GM19397 (cell line): Measurements from ENCODE around the gene RASAL2.

ENCODE experiments used
- ATAC-seq: cut with Tn5 transposase; IDR thresholded peaks from one replicate; pipeline ENCODE4 v1.9.1; 2021; ENCODE audit warnings: mild to moderate bottlenecking, moderate library complexity; ENCODE audit not compliant: unreplicated experiment

RASAL2 gene

DNA sequence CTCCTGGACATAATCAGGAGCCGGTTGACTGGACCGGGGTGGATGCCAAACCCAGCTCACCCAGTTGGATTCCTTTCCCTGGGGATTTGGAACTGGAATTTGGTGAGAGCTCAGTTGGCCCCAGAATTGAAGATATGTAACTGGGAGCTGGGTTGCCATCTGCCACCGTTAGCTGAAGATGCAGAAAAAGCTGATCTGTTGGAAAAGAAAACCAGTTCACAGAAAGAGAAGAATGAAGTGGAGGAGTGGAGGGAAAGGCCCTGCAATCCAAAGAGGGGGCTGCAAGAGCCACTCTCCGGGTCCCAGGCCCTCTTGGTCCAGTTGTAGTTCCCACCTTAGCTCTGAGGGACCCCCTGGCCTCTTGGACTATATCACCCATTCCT lies 435.0 kb downstream of the RASAL2 start:
- no peak for ATAC-seq

DNA sequence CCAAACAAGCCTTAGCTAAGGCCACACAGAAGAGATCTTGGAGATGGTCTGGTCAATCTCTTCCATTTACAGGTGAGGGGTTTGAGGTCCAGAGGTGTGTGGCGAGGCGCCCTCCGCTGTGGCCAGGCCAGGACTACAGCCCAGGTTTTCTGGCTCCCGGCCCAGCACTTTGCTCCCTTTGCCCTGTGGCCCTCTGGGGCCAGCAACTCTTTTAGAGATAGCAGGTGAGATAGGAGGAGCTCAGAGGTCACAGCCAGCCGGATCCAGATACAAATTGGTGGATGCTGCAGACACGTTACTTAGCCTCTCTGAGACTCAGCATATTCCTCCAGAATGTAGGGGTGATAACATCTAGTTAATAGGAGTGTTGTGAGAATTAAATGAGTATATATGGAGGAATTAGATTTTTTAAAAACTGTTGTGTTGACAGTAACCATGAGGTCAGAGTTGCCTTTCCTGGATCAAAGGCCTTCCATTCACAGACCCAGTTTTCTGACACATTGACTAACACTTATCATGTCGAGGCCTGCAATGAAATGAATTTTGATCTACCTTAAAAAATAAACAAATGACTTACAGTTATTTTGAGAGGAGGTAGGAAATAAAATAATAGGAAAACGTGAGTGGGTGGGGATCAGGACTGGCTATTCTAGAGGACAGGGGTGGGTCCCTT lies 435.6 kb downstream of the RASAL2 start:
- no peak for ATAC-seq

DNA sequence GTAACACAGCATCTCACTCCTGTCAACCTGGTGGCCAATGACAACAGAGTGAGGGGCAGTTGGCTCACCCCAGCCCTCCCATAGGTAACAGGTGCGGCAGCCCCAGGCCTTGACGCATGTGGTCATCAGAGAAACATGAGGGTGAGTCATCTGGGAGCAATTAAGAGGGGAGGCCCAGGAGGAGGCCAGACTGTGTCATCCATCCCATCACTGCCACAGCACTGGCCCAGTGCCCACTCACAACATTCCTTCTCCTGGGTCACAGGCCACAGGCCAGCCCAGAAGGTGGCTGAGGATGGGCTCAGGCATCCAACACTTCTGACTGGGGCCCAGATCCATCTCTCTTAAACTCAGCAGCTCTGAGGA lies 436.1 kb downstream of the RASAL2 start:
- no peak for ATAC-seq

DNA sequence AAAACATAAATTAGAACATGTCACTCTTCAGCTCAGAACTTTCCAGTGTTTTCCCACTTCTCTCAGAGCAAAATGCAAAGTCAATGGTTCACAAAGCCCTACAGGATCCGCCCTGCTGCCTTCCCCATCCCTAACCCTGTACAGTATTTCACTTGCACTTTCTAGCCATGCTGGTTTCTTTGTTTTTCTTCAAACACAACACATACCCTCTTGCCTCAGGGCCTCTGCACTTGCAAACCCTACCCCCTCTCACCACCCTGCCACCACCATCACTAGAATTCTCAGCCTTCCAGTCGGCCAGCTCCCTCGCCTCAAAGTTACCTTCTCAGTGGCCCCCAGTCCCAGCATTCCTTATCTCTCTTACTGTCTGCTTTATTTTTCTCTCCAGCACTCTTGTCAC lies 436.6 kb downstream of the RASAL2 start:
- no peak for ATAC-seq

DNA sequence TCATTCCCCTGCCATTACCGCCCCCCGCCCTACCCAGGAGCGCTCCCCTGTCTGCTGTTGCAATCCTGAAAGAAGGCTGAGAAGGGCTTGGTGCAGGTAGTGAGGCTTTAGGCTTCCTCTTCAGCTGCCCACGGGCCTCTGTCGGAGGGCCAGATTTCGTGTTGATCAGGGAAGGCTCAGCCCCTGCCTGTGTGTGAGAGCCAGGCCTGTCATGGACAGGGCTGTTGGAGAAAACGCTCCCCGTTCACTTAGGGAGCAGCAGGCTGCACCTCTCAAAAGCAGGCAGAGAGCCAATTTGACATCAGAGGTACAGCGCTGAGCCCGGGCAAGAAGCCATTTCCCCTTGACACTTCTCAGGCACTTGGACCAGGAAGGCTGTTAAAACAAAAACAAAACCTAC lies 438.0 kb downstream of the RASAL2 start:
- peak; percentile 16 for ATAC-seq

DNA sequence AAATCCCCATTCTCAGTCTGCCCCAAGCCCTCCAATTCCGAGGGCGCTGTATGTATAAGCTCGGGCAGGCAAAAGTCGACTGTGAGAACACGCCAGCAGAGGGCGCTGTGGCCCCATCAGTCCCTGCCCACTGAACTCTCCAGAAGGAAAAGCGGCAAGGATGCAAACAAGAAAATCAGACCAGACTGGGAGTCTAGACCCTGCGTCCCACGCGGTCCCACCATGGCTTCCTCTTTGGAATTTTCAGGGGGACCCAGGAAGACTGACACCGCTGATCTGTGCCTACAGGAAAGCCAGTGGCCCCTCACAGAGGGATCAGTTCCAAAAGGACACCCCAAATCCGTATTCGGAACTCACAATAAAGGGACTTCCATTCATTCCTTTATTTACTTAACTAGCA lies 438.5 kb downstream of the RASAL2 start:
- ATAC-seq = peak; percentile 74

DNA sequence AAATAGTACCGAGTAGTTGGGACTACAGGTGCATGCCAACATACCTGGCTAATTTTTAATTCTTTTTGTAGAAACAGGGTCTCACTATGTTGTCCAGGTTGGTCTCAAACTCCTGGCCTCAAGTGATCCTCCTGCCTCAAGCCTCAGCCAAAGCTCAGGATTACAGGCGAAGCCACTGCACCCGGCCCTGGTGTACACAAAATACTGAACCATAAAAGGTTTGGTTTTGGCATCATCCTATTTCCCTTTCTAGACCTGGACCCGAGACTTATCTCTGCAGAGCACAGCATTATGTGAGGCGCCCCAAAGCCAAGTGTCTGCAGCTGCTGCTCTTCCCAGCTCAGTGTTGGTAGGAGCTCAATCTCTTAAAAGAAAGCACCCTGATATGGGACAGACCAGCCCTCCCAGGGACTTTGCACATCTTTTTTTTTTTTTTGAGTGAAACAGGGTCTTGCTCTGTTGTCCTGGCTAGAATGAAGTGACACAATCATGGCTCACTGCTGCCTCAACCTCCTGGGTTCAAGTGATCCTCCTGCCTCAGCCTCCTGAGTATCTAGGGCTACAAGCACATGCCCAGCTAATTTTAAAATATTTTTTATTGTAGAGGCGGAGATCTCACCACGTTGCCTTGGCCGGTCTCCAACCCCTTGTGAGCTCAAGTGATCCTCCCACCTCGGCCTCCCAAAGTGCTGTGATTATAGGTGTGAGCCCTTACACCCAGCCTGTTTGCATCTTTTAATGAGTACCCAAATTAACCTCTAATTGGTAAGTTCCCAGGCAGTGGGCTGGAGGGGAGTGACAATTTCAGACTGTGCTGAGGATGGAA lies 439.4 kb downstream of the RASAL2 start:
- no peak for ATAC-seq
